Head of caudate nucleus (tissue), 42 donors: ENCODE measurements around the gene DUSP6.

ENCODE experiments used
- DNase-seq, 42 donors: peaks; one replicate each; pipeline versions ENCODE4 v3.0.0 to v3.0.0-alpha.2; 2020 to 2021; ENCODE audit warnings: mixed read lengths in 7 of 42
- intact Hi-C: fragments of 100-400 bp; cut with DNase I; formaldehyde crosslinking; loops from one replicate; pipeline ENCODE4 v1.15.0; 2022

DUSP6 gene

DNA sequence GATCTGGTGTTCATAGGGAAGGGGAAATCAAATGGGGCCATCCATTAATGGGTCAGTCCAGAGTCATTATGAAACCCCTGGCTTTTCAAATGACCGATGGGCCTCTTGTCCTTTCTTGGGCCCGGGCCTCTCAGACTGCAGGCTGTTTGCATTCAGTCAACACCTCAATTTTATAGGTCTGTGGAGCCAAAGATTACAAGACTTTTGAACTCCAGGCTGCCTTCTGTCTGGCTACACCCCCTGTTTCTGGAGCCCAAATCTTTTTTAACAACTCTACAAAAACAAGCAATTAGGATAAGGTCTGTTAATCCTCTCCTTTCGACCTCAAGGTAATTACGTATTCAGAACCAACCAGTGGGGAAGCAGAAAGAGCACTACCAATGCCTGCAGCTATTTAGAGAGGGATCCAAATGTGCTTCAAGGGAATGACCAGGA is 35.6 kb downstream of the DUSP6 start:
- no peak for DNase-seq
- intact Hi-C loops, result no loop called here

DNA sequence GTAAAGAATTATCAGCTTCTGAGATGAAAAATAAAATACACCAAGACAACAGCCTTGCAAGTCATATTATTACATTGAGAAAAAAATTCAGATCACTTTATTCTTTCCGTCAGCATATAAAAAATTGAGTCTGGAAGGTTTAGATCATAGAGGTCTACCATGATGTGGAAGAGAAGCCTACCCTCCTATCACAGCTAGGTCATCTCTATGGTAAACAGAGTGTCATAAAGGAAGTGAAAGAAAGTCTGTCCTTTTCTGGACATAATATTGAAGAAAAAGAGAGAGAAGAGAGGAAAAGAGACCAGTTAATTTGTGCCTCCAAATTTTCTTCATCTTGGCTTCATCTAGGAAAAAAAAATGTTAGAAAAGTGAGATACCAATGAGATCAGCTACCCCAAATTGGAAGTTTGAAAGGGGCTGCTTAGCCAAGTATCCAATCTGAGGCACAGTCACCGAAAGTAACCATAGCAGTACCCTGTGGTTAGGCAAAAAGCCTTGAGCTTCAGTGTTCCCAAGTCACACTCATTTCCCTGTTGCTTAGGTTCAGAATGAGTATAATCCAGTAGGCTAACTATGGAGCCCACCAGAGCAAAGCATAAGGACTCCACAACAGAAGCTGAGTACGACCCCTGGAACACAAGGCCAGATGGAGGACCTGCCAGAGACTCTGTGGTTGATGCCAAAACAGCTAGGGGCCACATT is 38.1 kb downstream of the DUSP6 start:
- no peak for DNase-seq
- intact Hi-C loops, result no loop called here

DNA sequence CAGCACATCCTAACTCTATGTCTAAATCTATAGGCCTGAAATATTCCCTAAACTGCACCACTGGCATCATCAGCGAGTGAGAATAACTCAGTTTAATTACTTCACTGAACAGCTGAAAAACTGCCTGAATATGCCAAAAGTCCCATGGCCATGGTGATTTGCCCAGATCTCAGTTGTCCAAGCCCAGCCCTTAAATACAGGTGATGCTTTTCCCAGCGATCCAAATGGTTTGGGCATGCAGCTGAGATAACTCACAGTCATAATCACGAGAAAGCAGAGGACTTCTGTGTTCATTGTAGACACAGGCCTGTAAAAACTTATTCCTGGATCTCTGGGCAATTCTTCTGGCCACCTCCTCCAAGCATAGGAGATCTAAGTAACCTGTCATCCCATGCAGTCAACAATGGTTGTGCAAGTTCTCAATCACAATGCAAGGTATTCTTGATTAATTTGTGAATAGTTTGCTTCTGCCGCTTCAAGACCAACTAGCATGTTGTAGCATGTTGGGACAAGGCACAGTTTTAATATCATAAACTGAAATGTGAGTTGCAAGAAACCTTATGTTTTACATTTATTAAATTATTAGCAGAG is 40.5 kb downstream of the DUSP6 start:
- no peak for DNase-seq
- intact Hi-C loops, result no loop called here

DNA sequence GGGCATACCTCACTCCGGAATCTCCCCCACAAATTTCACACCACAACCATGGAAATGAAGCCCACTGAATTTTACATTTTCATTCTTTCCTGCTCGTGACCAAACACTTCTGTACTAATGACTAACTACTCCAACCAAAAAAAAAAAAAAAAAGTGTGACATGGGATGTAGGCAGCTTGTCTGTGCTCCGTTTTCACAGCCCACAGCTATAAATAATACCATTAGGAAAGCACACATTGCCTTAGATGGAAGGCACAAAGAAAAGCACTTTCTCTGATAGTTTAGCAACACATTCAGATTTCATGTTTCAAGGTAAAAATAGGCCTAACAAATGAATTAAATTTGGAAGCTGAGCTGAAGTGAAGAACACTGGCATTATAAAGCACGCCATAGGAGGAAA is 42.5 kb downstream of the DUSP6 start:
- intact Hi-C loops, result no loop called here

GRCh38 chr12:89309440-89309802 is 42.9 kb downstream of the DUSP6 start:
- intact Hi-C loops, result no loop called here
- DNase-seq, result no peak

More for the DNA sequence above, 42.5 kb downstream of the DUSP6 start:
- DNase-seq, result no peak

DNA sequence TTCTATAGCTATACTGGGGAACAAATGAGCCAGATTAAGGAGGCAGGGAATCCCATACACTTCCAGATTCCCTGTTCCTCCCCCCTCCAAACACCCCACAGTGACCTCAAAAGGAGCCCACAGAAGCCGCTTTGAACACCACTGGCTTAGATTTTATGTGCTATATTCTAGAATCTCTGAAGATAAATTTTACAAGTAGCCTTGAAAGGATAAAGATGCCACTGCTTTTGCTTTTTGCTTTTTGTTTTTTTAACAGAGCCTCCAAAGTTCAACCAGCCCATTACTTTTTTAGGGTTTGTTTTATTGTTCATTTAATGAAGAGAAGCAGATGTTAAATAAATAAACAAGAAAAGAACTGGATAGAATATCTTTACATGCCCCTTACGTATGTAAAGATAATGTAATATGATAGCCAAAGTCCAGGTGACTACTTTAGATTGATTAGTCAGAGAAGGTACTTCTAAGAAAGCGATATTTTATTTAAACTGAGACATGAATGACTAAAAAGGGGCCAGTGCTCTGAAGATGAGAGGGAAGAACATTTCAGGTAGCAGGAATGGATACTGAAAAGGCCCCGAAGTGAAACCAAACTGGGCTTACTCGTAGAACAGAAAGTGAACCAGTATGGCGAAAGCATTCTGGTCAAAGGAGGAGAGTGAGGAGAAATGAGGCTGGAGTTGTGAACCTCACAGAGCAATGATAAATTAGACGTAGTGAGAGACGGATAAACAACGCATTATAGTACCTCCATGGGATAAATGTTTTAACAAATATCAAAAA is 44.6 kb downstream of the DUSP6 start:
- no peak for DNase-seq
- intact Hi-C loops, result no loop called here

DNA sequence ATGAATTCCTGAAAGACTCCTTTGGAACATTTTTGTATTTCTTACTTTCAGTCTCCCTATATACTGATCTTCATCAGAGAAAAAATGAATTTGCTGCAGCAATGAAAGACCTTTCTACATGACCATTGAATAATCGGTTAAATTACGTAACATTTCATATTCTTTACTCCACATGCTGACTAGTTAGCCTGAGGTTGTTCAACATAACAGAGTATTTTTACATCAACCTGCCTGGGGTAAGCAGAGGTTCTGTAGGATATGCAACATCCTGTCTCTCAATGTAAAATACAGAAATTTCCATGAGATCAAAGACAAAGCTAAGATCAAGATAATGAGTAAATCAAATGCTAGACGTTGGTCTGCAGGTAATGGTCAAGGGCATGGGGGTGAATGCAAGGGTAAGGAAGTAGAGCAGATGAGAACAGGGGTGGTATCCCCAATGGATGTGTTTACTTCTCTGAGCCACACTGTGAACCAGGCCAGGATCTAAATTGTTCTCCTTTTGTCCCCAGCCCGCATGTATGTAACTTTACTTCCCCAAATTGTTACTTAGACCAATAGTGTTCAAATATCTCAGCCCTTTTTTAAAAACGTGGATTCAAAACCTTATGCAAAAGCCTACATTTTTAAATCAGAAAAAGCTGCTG is 45.4 kb downstream of the DUSP6 start:
- intact Hi-C loops, result no loop called here
- no peak for DNase-seq

DNA sequence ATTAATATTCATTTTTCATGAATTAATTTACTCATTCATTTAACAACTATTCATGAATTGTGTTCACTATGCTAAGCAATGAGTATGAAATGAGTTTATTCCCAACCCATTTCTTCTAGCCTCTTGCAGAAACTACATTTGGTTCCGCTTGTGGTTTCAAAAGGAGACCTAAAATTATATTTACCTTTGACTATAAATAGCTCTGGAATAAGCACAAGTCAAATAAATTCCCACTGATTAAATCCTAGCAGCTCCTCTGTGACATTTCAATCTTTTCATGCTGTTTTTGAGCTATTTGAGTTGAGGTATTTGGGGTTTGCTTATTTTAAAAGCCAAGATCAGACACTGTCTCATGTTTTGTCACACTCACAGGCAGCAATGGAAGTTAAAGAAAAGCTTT is 46.9 kb downstream of the DUSP6 start:
- intact Hi-C loops, result no loop called here
- no peak for DNase-seq

DNA sequence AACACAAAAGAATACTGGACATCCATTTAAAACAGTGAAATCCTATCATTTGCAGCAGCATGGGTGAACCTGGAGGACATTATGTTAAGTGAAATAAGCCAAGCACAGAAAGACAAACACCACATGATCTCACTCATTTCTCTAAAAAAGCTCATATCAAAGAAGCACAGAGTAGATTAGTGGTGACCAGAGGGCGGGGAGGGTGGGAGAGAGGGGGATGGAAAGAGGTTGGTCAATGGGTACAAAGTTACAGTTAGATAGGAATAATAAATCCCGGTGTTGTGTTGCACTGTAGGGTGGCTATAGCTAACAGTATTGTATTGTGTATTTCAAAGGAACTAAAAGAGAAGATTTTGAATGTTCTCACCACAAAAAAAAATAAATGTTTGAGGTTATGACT is 52.4 kb downstream of the DUSP6 start:
- no peak for DNase-seq
- intact Hi-C loops, result no loop called here

DNA sequence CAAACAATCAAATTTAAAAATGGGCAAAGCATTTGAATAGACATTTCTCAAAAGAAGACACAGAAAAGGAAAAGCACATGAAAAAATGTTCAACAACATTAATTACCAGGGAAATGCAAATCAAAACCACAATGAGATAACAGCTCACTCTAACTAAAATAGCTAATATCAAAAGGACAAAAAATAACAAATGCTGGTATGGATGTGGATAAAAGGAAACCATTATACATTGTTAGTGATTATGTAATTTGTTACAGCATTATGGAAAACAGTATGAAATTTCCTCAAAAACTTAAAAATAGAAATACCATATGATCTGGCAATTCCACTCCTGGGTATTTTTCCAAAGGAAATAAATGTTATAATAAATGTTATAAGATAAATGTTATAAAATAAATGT is 52.9 kb downstream of the DUSP6 start:
- intact Hi-C loops, result no loop called here
- no peak for DNase-seq
